Measurements from ENCODE around the gene KCNC3. TPM values are rescaled to one million over a fixed set of nuclear protein-coding genes. Genes with fewer than 3 reads are reported as not detected.

The KCNC3 gene
- polyA plus RNA-seq, 1 donor from 2014 or later: 0.97 TPM

GRCh38 chr19:50308991-50309390, 20.2 kb downstream of the KCNC3 start:
- peaks cover 19% of the 10 kb centered on the region for H3K27me3 ChIP-seq (ENCODE audit: insufficient read depth, low read depth, low read length)

GRCh38 chr19:50303558-50303957, 25.6 kb downstream of the KCNC3 start:
- no peak overlapping the region for H3K9ac ChIP-seq (ENCODE audit: low read length)
- no peaks in the 10 kb centered on the region for H3F3A ChIP-seq (ENCODE audit: insufficient read depth, low read length, poor library complexity, severe bottlenecking)
- H3K4me3 ChIP-seq (ENCODE audit: low read length): no peak overlapping the region
- no peak overlapping the region for H2AFZ ChIP-seq (ENCODE audit: low read depth, low read length)
- H3K36me3 ChIP-seq (ENCODE audit: insufficient read depth, low read length): no peaks in the 10 kb centered on the region
- no peak overlapping the region for H3K4me2 ChIP-seq (ENCODE audit: low read length)
- H3K27ac ChIP-seq (ENCODE audit: low read length): no peak overlapping the region
- H3K9me3 ChIP-seq (ENCODE audit: low read length): peaks cover 5% of the 10 kb centered on the region
- H3K79me2 ChIP-seq (replicated peaks; ENCODE audit: insufficient read depth, low read length): no peaks in the 10 kb centered on the region
- H3K27me3 ChIP-seq (ENCODE audit: insufficient read depth, low read depth, low read length): no peaks in the 10 kb centered on the region
- TF ChIP-seq MXI1 (conservative IDR thresholded peaks at IDR 0.05; ENCODE audit: poor library complexity, severe bottlenecking): no peak
- TF ChIP-seq REST (IDR thresholded peaks at IDR 0.05; ENCODE audit: borderline replicate concordance): no peak
- TF ChIP-seq TAF1 (IDR thresholded peaks at IDR 0.05; ENCODE audit: low read depth): no peak
- no peak for TF ChIP-seq EZH2 (IDR thresholded peaks at IDR 0.05; ENCODE audit: borderline replicate concordance, insufficient read depth, low read length, poor library complexity, severe bottlenecking)
- no peaks in the 10 kb centered on the region for H4K20me1 ChIP-seq (ENCODE audit: insufficient read depth)
- no peaks in the 10 kb centered on the region for H3K9me2 ChIP-seq (ENCODE audit: insufficient read depth, low read length)

More at GRCh38 chr19:50308991-50309390, 20.2 kb downstream of the KCNC3 start:
- TF ChIP-seq MXI1 (conservative IDR thresholded peaks at IDR 0.05; ENCODE audit: poor library complexity, severe bottlenecking) (no peak), POLR2AphosphoS5 (IDR thresholded peaks at IDR 0.05) (no peak), TAF1 (IDR thresholded peaks at IDR 0.05; ENCODE audit: low read depth) (no peak), SMC3 (conservative IDR thresholded peaks at IDR 0.05; ENCODE audit: poor library complexity) (no peak), RAD21 (conservative IDR thresholded peaks at IDR 0.05) (no peak), EP300 (conservative IDR thresholded peaks at IDR 0.05; ENCODE audit: poor library complexity, severe bottlenecking) (no peak), EZH2 (IDR thresholded peaks at IDR 0.05; ENCODE audit: borderline replicate concordance, insufficient read depth, low read length, poor library complexity, severe bottlenecking) (no peak), CTCF (IDR thresholded peaks at IDR 0.05; ENCODE audit: poor library complexity, severe bottlenecking) (no peak), REST (IDR thresholded peaks at IDR 0.05; ENCODE audit: borderline replicate concordance) (no peak)
- H3K79me2 ChIP-seq (replicated peaks; ENCODE audit: insufficient read depth, low read length): no peaks in the 10 kb centered on the region
- no peak overlapping the region for H3K4me3 ChIP-seq (ENCODE audit: low read length)
- no peaks in the 10 kb centered on the region for H3F3A ChIP-seq (ENCODE audit: insufficient read depth, low read length, poor library complexity, severe bottlenecking)
- H3K27ac ChIP-seq (ENCODE audit: low read length): no peak overlapping the region
- no peaks in the 10 kb centered on the region for H3K36me3 ChIP-seq (ENCODE audit: insufficient read depth, low read length)
- H3K9me3 ChIP-seq (ENCODE audit: low read length): peaks cover 5% of the 10 kb centered on the region
- no peaks in the 10 kb centered on the region for H4K20me1 ChIP-seq (ENCODE audit: insufficient read depth)
- H3K9ac ChIP-seq (ENCODE audit: low read length): no peak overlapping the region
- no peak overlapping the region for H3K4me2 ChIP-seq (ENCODE audit: low read length)
- no peaks in the 10 kb centered on the region for H3K9me2 ChIP-seq (ENCODE audit: insufficient read depth, low read length)
- H2AFZ ChIP-seq (ENCODE audit: low read depth, low read length): no peak overlapping the region
